ENCODE measurements around the gene TPK1.

DNA sequence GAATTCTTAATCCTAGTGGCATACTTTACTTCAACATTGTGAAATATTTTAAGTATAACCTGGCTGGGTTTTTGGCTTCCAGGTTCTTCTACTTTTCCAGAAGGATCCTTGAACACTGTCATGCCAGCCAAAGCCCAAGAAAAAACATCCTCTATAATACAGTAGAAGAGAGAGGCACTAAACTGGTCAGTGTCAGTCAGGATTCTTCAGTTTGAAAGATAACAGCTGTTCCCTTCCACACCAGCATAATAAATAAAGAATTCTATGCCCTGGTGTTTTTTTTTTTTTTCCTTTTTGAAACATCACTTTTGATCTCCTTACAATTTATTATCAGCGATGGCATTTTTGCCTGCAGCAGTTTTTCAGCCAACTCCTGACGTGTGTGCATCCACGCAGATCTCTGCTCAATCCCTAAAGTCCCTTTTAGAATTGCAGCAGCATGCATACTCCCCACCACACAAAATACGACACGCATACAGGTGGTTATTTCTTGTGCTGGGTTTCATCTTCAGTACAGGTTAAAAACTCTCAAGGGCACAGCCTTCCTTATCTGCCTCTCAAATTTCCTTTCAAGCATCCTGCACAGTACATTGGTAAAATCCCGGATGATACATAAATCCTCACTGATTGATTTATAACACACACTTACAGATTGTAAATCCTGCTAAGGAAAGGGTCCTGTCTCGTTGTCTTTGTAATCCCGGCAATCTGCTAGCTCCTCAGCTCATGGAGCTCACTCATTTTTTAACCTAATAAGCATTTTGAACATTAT is 100.2 kb downstream of the TPK1 start:
- TF ChIP-seq, protein P1, sequence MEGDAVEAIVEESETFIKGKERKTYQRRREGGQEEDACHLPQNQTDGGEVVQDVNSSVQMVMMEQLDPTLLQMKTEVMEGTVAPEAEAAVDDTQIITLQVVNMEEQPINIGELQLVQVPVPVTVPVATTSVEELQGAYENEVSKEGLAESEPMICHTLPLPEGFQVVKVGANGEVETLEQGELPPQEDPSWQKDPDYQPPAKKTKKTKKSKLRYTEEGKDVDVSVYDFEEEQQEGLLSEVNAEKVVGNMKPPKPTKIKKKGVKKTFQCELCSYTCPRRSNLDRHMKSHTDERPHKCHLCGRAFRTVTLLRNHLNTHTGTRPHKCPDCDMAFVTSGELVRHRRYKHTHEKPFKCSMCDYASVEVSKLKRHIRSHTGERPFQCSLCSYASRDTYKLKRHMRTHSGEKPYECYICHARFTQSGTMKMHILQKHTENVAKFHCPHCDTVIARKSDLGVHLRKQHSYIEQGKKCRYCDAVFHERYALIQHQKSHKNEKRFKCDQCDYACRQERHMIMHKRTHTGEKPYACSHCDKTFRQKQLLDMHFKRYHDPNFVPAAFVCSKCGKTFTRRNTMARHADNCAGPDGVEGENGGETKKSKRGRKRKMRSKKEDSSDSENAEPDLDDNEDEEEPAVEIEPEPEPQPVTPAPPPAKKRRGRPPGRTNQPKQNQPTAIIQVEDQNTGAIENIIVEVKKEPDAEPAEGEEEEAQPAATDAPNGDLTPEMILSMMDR (IDR thresholded peaks at IDR 0.05): no peak
- TF ChIP-seq EP300 (IDR thresholded peaks at IDR 0.05) (no peak), POLR2A (IDR thresholded peaks at IDR 0.05) (no peak), POLR2AphosphoS5 (IDR thresholded peaks at IDR 0.05) (no peak)
